ENCODE data around the gene MYH3.

DNA sequence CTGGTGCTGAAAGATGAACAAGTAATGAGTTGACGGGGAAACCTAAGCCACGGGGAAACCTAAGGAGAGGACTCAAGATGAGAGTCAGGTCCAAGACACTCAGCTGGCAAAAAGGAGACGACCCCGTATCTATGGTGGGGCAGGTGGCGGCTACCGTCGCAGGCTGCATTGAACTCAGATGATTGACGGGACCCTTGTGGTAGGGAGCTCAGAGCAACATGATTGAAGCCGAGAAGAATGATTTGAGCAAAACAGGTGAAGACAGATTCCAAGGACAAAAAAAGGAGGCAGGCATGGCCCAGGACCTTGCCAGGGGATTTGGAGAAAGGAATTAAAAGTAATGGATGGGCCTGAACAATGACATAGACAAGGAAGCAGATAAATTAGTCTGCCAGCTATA is 7.5 kb upstream of the MYH3 start:
- TF ChIP-seq POLR2AphosphoS5 (IDR thresholded peaks at IDR 0.05; ENCODE audit: borderline replicate concordance, low read depth, low read length) (no peak), EZH2 (IDR thresholded peaks at IDR 0.05) (no peak)

All from SK-N-MC (cell line).